Epithelial cell of proximal tubule (primary cell): ENCODE results near the gene MYO1B. TPM values are rescaled to one million over a fixed set of nuclear protein-coding genes. Genes with fewer than 3 reads are reported as not detected.

ENCODE experiments used
- DNase-seq: peaks from one replicate; pipeline ENCODE4 v3.0.0-alpha.2; 2011; ENCODE audit warnings: low read depth
- H3K4me3 ChIP-seq: 2 replicates; pipeline ENCODE4 v1.5.1; 2011; ENCODE audit warnings: low read depth, mild to moderate bottlenecking, low read length
- CTCF ChIP-seq: conservative IDR thresholded peaks from 2 replicates; pipeline ENCODE4 v1.5.1; 2012; ENCODE audit warnings: low read depth, mild to moderate bottlenecking, low read length
- total RNA-seq: library from RNA; depleted of rRNA; stranded (reverse); fragments of >200 nt; gene quantifications from 2 replicates; pipeline ENCODE4 v1.2.3, GENCODE V29; 2015

Gene MYO1B
- total RNA-seq, 1 donor from 2014 or later: 69.6 TPM

DNA sequence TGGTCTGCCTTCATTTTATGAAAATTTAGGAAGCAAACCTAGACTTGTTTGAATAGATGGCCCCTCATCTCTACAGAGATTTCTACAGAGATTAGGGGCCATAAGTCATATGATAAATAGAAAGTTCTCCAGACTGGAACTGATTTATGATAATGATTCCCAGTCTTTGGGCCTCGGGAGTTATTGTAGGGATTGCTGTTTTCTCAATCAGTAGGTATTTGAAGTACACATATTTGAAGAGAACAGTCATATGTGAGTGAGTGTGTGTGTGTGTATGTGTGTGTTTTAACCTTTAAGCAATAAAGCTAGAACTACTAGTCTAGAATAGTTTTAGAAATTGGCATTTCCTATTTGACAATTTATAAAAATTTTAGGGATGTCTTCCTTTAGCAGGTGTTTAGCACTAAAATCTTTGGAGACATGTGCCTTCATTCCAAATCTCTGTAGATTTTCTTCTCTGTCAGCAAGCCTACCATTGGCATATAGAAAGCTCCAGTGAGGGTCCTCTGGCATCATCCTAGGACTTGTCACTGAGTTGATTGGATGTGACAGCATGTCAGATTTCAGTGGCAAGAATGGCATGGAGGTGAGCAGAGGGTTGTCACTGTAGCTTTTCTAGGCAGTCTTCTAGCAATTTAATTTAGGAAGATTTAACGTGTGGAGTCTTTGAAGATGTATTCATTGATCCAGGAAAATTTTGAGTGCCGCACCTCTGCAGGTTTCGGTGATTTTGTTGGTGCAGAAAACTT, 71.2 kb downstream of the MYO1B start:
- TF ChIP-seq CTCF: no peak
- H3K4me3 ChIP-seq: no peak overlapping the region
- DNase-seq: peak; percentile 33

- no peak for DNase-seq
- no peak for TF ChIP-seq CTCF
- H3K4me3 ChIP-seq: no peak overlapping the region
These were observed 73.0 kb downstream of the MYO1B start for GRCh38 chr2:191318037-191318728.

DNA sequence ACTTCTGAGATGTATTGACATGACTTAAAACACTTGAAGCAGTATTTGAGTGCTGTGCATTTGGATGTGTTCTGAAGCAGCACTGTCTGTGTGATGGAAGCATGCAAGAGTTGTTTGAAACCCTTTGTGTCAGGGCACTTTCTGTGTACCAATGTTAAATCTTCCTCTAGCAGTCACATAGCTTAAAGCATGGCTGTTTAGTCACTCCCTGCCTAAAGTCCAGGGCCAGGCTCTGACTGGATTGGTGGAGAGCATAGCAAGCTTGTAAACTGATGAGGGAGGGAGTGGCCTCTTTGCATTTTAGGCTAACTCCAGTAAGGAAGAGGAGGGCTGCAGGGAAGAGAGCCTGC, 73.5 kb downstream of the MYO1B start:
- no peak for TF ChIP-seq CTCF
- DNase-seq: no peak
- H3K4me3 ChIP-seq: no peak overlapping the region

DNA sequence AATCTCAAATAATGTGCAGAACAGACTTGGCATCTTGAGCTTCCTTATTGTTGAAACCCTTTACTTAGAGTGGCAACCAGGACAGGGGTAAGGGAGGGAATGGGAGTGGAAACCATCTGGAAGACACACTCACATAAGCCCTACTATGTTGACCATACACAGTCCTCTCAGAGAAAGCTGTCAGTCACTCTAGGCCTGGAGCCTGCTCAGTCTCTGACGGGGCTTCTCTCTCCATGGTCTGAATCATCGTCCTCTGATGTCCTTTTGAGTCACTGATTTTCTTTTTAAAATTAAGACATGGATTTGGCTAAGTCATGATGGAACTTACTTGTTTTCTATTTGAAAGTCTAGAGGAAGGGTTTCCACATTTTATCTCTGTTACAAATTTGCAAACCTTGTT, 74.0 kb downstream of the MYO1B start:
- no peak for TF ChIP-seq CTCF
- H3K4me3 ChIP-seq: no peak overlapping the region
- no peak for DNase-seq

DNA sequence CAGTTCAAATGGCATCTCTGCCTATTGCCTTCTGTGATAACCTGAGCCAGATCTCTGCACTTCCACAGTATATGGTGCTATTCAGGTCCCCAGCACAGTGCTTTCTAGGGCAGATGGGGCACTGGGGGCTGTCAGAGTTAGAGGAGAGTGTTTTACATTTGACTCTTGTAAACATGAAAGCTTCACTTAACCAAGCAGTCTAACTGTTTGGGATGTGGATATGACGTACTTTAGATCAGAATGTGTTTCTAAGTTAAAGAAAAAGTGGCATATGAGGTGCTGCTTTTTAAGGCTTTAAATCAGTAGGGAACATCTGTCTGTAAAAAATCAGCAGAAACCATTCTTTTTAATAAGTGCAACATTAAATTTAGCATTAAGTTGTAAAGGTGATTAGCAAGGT, 75.7 kb downstream of the MYO1B start:
- no peak for DNase-seq
- no peak for TF ChIP-seq CTCF
- no peak overlapping the region for H3K4me3 ChIP-seq

- no peak for DNase-seq
- no peak overlapping the region for H3K4me3 ChIP-seq
- TF ChIP-seq CTCF: no peak
These were observed 76.9 kb downstream of the MYO1B start for GRCh38 chr2:191321861-191322662.
